GM13976 (cell line): ENCODE data around the gene AFF4.
"Not testable (repeated sequence)": the region's sequence is repeated elsewhere in the genome, so short reads cannot be mapped to it uniquely, and the experiment has no call there.

Experiments
- DNase-seq: peaks from one replicate; pipeline ENCODE4 v3.0.0; 2012; ENCODE audit warnings: low spot score
- in situ Hi-C: fragments of 300-500 bp; cut with MboI; formaldehyde crosslinking; loops from one replicate; pipeline ENCODE4 v1.12.0; 2022; ENCODE audit warnings: low sequenced_read_pairs, mixed read lengths, inconsistent platforms; ENCODE audit not compliant: unreplicated experiment
- TF ChIP-seq, protein P1 (sequence below): IDR thresholded peaks from 2 replicates; pipeline ENCODE4 v1.5.1; 2012; ENCODE audit warnings: borderline replicate concordance, mild to moderate bottlenecking; ENCODE audit not compliant: insufficient read depth; ENCODE audit errors: extremely low read depth, missing control alignments, control extremely low read depth

The AFF4 gene

DNA sequence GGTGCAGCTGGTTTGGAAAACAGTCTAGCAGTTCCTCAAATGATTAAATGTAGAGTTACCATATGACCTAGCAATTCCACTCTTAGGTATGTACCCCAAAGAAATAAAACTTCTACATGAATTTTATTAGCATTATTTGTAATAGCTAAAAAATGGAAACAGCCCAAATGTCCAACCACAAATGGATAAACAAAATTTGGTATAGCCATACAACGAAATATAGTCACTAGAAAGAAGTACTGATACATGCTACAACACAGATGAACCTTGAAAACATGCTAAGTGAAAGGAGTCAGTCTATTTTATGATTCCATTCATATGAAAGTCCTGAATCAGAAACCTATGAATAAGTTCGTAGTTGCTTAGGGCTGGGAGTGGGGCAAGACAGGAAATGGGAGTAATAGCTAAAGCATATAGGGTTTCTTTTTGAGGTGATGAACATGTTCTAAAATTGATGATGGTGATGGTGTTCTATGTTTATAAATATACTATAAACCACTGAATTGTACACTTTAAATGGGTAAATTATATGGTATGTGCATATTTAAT lies 103.5 kb downstream of the AFF4 start:
- no peak for DNase-seq
- in situ Hi-C loops, result no loop called here
- TF ChIP-seq, protein P1, sequence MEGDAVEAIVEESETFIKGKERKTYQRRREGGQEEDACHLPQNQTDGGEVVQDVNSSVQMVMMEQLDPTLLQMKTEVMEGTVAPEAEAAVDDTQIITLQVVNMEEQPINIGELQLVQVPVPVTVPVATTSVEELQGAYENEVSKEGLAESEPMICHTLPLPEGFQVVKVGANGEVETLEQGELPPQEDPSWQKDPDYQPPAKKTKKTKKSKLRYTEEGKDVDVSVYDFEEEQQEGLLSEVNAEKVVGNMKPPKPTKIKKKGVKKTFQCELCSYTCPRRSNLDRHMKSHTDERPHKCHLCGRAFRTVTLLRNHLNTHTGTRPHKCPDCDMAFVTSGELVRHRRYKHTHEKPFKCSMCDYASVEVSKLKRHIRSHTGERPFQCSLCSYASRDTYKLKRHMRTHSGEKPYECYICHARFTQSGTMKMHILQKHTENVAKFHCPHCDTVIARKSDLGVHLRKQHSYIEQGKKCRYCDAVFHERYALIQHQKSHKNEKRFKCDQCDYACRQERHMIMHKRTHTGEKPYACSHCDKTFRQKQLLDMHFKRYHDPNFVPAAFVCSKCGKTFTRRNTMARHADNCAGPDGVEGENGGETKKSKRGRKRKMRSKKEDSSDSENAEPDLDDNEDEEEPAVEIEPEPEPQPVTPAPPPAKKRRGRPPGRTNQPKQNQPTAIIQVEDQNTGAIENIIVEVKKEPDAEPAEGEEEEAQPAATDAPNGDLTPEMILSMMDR, result no peak

DNA sequence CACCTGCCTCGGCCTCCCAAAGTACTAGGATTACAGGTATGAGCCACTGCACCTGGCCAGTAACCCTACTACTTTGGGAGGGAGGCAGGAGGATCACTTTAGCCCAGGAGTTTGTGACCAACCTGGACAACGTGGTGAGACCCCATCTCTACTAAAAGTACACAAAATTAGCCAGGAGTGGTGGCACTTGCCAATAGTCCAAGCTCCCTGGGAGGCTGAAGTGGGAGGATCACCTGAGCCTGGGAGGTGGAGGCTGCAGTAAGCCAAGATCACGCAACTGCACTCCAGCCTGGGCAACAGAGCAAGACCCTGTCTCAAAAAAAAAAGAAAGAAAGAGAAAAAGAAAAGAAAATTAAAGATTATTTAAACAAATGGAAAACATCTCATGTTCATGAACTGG lies 107.4 kb downstream of the AFF4 start:
- no peak for DNase-seq
- TF ChIP-seq, protein P1, result no peak
- in situ Hi-C loops, result no loop called here

DNA sequence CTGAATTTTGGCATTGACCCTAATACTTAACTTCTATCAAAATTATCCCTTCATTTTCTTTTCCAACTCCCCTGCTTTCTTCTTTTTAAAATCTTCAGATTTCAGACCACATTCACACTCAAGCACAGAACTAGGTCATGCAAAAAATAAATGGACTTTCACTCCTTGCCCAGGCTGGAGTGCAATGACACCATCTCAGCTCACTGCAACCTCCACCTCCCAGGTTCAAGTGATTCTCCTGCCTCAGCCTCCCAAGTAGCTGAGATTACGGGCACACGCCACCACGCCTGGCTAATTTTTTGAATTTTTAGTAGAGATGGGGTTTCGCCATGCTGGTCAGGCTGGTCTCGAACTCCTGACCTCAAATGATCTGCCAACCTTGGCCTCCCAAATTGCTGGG lies 108.4 kb downstream of the AFF4 start:
- DNase-seq, in situ Hi-C loops: not testable (repeated sequence)

DNA sequence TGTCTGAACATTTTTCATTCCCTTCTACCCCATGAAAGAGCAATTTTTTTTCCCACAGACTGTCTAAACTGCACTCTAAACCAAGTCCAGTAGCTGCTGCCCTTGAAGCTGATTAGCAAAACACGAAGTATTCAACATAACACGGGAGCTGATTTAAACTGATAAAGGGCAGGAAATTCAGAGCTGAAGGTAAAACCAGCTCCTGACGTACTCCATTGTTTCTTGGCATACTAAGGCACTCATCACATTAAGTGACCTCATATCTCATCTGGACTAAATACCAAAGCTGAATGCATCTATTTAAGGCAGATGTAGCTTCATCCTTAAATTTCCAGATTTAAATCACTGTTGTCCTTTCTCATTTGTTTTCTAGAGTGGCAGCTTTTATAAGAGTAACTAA lies 109.1 kb downstream of the AFF4 start:
- in situ Hi-C loops, result no loop called here
- DNase-seq, result no peak
- TF ChIP-seq, protein P1, result no peak

DNA sequence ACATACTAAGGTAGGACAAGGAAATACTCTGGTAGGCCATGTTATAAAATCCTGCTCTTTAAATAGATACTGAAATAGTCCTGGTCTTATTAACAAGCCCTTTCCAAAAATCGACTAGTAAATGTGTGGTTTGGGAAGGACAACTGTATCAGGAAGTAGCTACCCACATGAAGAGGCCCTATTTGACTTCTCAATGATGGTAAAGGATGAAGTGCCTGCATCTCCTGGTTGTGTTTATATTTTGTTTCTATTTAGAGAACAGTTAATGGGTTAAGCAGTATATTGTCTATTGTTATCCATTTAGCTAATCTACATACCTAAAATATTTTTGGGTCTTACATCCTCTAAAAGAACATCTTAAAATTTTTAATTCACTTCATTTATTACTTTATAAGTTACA lies 109.6 kb downstream of the AFF4 start:
- DNase-seq, result no peak
- in situ Hi-C loops, result no loop called here
- TF ChIP-seq, protein P1, result no peak

DNA sequence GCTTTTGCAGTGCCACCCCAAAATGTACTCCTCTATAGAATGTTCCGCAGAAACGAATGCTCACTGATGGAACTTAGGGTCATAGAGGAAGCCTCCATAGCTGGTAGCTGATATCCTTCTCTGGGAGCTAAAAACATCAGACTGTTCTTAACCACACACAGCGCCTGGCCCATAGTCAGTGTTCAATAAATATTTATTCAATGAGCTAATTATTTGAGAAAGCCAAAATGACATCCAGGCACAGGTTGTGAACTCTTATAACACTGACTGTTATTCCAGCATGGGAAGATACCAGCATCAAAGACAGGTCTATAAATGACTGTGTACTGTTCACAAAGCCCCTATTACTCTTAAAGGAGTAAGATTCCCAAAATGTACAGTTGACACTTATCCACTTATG lies 110.1 kb downstream of the AFF4 start:
- DNase-seq, result no peak
- in situ Hi-C loops, result no loop called here
- TF ChIP-seq, protein P1, result no peak

DNA sequence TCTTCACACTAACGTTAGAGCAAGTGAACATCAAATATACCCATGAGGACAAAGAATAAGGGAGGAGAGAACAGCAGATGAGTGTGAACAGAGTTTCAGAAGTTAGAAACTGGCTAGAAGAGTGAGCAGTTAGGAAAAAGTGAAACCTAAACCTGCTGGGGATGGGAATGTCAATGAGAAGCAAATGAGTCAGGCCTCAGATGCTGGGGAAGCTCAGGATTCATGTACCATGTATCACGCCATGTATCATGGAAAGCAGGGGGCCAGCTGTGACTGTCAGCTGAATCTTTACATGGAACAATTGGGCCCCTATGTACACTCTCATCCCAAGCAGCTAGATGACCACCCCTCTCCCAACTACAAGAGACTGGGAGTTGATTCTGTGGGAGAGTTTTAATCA lies 113.4 kb downstream of the AFF4 start:
- TF ChIP-seq, protein P1, result no peak
- no peak for DNase-seq
- in situ Hi-C loops, result no loop called here
